ENCODE data around the gene ST6GALNAC5.
"Not testable (repeated sequence)": the region's sequence is repeated elsewhere in the genome, so short reads cannot be mapped to it uniquely, and the experiment has no call there.

ST6GALNAC5 gene

GRCh38 chr1:76872944-76873343 is 5.7 kb downstream of the ST6GALNAC5 start:
- H3K4me3 ChIP-seq: no peak overlapping the region
- no peak overlapping the region for H3K27ac ChIP-seq
- no peak for DNase-seq (ENCODE audit: low spot score)
- no peak for TF ChIP-seq CTCF (IDR thresholded peaks at IDR 0.05)

- Histone ChIP-seq H3K4me3 (no peak overlapping the region), H3K27ac (no peak overlapping the region)
- no peak for TF ChIP-seq CTCF (IDR thresholded peaks at IDR 0.05)
- DNase-seq (ENCODE audit: low spot score): no peak
Observed at GRCh38 chr1:76876655-76877395, 9.5 kb downstream of the ST6GALNAC5 start.

GRCh38 chr1:76879014-76879413 is 11.7 kb downstream of the ST6GALNAC5 start:
- DNase-seq (ENCODE audit: low spot score); H3K27ac ChIP-seq; H3K4me3 ChIP-seq: not testable (repeated sequence)

- no peak overlapping the region for H3K27ac ChIP-seq
- DNase-seq (ENCODE audit: low spot score): no peak
- H3K4me3 ChIP-seq: no peak overlapping the region
- TF ChIP-seq CTCF (IDR thresholded peaks at IDR 0.05): no peak
Observed at GRCh38 chr1:76881762-76882161, 14.5 kb downstream of the ST6GALNAC5 start.

- DNase-seq (ENCODE audit: low spot score): no peak
- no peak overlapping the region for H3K27ac ChIP-seq
- no peak for TF ChIP-seq CTCF (IDR thresholded peaks at IDR 0.05)
Observed at GRCh38 chr1:76891931-76892622, 24.8 kb downstream of the ST6GALNAC5 start.

GRCh38 chr1:76892675-76893074 is 25.4 kb downstream of the ST6GALNAC5 start:
- DNase-seq (ENCODE audit: low spot score): no peak
- Histone ChIP-seq H3K4me3 (no peak overlapping the region), H3K27ac (no peak overlapping the region)
- TF ChIP-seq CTCF (IDR thresholded peaks at IDR 0.05): no peak

More at GRCh38 chr1:76891931-76892622, 24.8 kb downstream of the ST6GALNAC5 start:
- no peak overlapping the region for H3K4me3 ChIP-seq

- Histone ChIP-seq H3K27ac (no peak overlapping the region), H3K4me3 (no peak overlapping the region)
- peak; percentile 22 for TF ChIP-seq CTCF (IDR thresholded peaks at IDR 0.05)
- DNase-seq (ENCODE audit: low spot score): no peak
Observed at GRCh38 chr1:76901158-76901767, 34.0 kb downstream of the ST6GALNAC5 start.
